Heart left ventricle (tissue), 13 donors: ENCODE measurements around the gene GIPC1.

Experiments used
- CTCF ChIP-seq, 12 donors: fragments of 200-600 bp; sonication (generic) in 4 of 12; IDR thresholded peaks; one replicate each; pipeline versions ENCODE4 v1.5.0 to v1.8.0; 2018 to 2022; ENCODE audit warnings: antibody characterized with exemption in 12 of 12, mild to moderate bottlenecking in 5 of 12
- POLR2A ChIP-seq, 2 donors: fragments of 450-650 bp; IDR thresholded peaks; one replicate each; pipeline ENCODE4 v1.6.1; 2017; ENCODE audit warnings: antibody characterized with exemption in 2 of 2, mild to moderate bottlenecking in 2 of 2, moderate library complexity in 2 of 2
- donor health status: ischemic (EF 13 %, LVEDD 7.1; RV severe dilation, severe dysfunction).
- donor health status: DM: no; HTN: yes; CAD: no.
- donor health status: DM: no; HTN: no; CAD: no.
- donor health status: ischemic (EF 25% LVEDD 6.9; RV normal size, moderate dysfunction).
- donor health status: ischemic (EF 25% LVEDD 5.7; RV mildly dilated, moderate dysfunction).
- donor health status: ischemic (EF 35%, LVEDD 5.7; RV mildly dilated, moderate dysfunction).
- donor health status: nonischemic (EF 11% LVEDD 7.7; RV severe dilation, severe dysfunction).
- donor health status: DM: yes; HTN: yes; CAD: no.
- donor health status: PGD.
- donor health status: ischemic (EF 29% LVEDD 5.4; RV normal size, mild dysfunction).
- donor health status: nonischemic (EF 23%, LVEDD 6.1; RV moderate dilation, normal function).

GRCh38 chr19:14536926-14537692 lies 41.2 kb upstream of the GIPC1 start:
- TF ChIP-seq CTCF (IDR thresholded peaks at IDR 0.05), result no peak
- TF ChIP-seq POLR2A (IDR thresholded peaks at IDR 0.05), result no peak
